HepG2 (cell line): ENCODE data around the gene NFE2L1. TPM values are rescaled to one million over a fixed set of nuclear protein-coding genes. Genes with fewer than 3 reads are reported as not detected.
A peak's percentile ranks its signal among the peaks of the same experiment; 100 is the strongest.

Experiments used
- E2F1 ChIP-seq: sonication (generic); formaldehyde crosslinking; IDR thresholded peaks from 2 replicates; pipeline ENCODE4 v1.5.0; 2020; ENCODE audit warnings: missing genetic modification reagents
- EHMT2 ChIP-seq: fragments of 200-600 bp; sonication (generic); IDR thresholded peaks from 2 replicates; pipeline ENCODE4 v1.7.0; 2017; ENCODE audit warnings: antibody characterized with exemption, low read depth, low read length, borderline replicate concordance
- ELF3 ChIP-seq: IDR thresholded peaks from 2 replicates; pipeline ENCODE4 v1.6.1; 2016; ENCODE audit warnings: missing genetic modification reagents, missing compliant biosample characterization
- JDP2 ChIP-seq: sonication (generic); formaldehyde crosslinking; IDR thresholded peaks from 2 replicates; pipeline ENCODE4 v1.8.1; 2022; ENCODE audit warnings: missing genetic modification reagents, borderline replicate concordance
- MED1 ChIP-seq: sonication (generic); formaldehyde crosslinking; IDR thresholded peaks from 2 replicates; pipeline ENCODE4 v1.4.0; 2020; ENCODE audit warnings: missing genetic modification reagents
- MIXL1 ChIP-seq: IDR thresholded peaks from 2 replicates; pipeline ENCODE4 v1.6.1; 2016
- TFDP1 ChIP-seq: IDR thresholded peaks from 2 replicates; pipeline ENCODE4 v1.6.1; 2016; ENCODE audit warnings: missing compliant biosample characterization, missing genetic modification reagents, borderline replicate concordance
- ZBTB40 ChIP-seq, 2 experiments: fragments of 450-650 bp in 1 of 2; sonication (generic) in 1 of 2; formaldehyde crosslinking in 1 of 2; IDR thresholded peaks; 2 replicates each; pipeline versions ENCODE4 v1.6.1 to v1.8.0; 2016 to 2022; ENCODE audit warnings: antibody characterized with exemption in 1 of 2, mild to moderate bottlenecking in 1 of 2, missing genetic modification reagents in 1 of 2
- ZNF460 ChIP-seq: sonication (generic); formaldehyde crosslinking; IDR thresholded peaks from 2 replicates; pipeline ENCODE4 v1.5.1; 2020; ENCODE audit warnings: missing genetic modification reagents, mild to moderate bottlenecking, borderline replicate concordance
- ZNF687 ChIP-seq: sonication (generic); formaldehyde crosslinking; IDR thresholded peaks from 2 replicates; pipeline ENCODE4 v1.5.1; 2020; ENCODE audit warnings: mild to moderate bottlenecking, missing genetic modification reagents, moderate library complexity
- polyA plus RNA-seq, 8 experiments: library from polyadenylated mRNA; depleted of rRNA in 3 of 8; stranded (reverse) in 7 of 8; unstranded in 1 of 8; fragments of >200 nt; fragmentation: Illumina TruSeq in 4 of 8; extraction: Trizol in 4 of 8; gene quantifications; 2 replicates each; pipeline versions ENCODE4 v1.2.1 to v1.2.3, GENCODE V29; 2011 to 2016; ENCODE audit warnings: low read depth in 4 of 8, missing spikeins in 1 of 8, mixed read lengths in 1 of 8; ENCODE audit not compliant: insufficient read depth in 1 of 8
- total RNA-seq, 5 experiments: library from RNA; depleted of rRNA; stranded (reverse); fragments of >200 nt; fragmentation: Illumina TruSeq; extraction: Trizol; gene quantifications; 2 replicates each; pipeline ENCODE4 v1.2.3, GENCODE V29; 2016; ENCODE audit warnings: low read depth in 1 of 5

The NFE2L1 gene
- total and polyA plus RNA-seq, 2 of the 13 experiments (the other 11 are each of a cell fraction or from before 2014, with no cell fraction given) = 67.0 to 234 TPM

GRCh38 chr17:48047741-48048383, at the start of gene NFE2L1 (continued):
- TF ChIP-seq E2F1 (CRISPR knock-in tag) = peak; percentile 46; the same call in 1 of the 2 replicates
- TF ChIP-seq MED1 (CRISPR knock-in tag) = no peak
- TF ChIP-seq ZNF460 = no peak
- no peak for TF ChIP-seq ZBTB40 (IDR thresholded peaks at IDR 0.05)
- TF ChIP-seq ZBTB40 (CRISPR knock-in tag; IDR thresholded peaks at IDR 0.05) = peak; percentile 86; the same call in 1 of the 2 replicates
- TF ChIP-seq EHMT2 = 0 out of 2 replicates have a peak, but pooled peaks have one; percentile 47
- TF ChIP-seq MIXL1 = peak; percentile 69
- no peak for TF ChIP-seq TFDP1 (CRISPR knock-in tag)
- peak; percentile 48; the same call in 1 of the 2 replicates for TF ChIP-seq ELF3 (CRISPR knock-in tag)
- no peak for TF ChIP-seq JDP2
- peak; percentile 98 for TF ChIP-seq ZNF687
